GM12878 (cell line): ENCODE data around the gene UBE2E3. TPM values are rescaled to one million over a fixed set of nuclear protein-coding genes. Genes with fewer than 3 reads are reported as not detected.

ENCODE experiments used
- BMI1 ChIP-seq: fragments of 450-650 bp; IDR thresholded peaks from 2 replicates; pipeline ENCODE4 v1.6.1; 2016; ENCODE audit warnings: mild to moderate bottlenecking, moderate library complexity, borderline replicate concordance
- EZH2 ChIP-seq: IDR thresholded peaks from 2 replicates; pipeline ENCODE4 v1.6.1; 2012; ENCODE audit warnings: low read depth, mild to moderate bottlenecking, control low read depth, inconsistent platforms, low read length, borderline replicate concordance; ENCODE audit not compliant: control insufficient read depth
- FOXM1 ChIP-seq: IDR thresholded peaks from 2 replicates; pipeline ENCODE4 v1.6.1; 2012; ENCODE audit warnings: low read depth, mild to moderate bottlenecking, inconsistent platforms, low read length, moderate library complexity
- GATAD2B ChIP-seq: fragments of 450-650 bp; conservative IDR thresholded peaks from 2 replicates; pipeline ENCODE4 v1.6.1; 2017; ENCODE audit warnings: low read depth, mild to moderate bottlenecking, moderate library complexity
- HCFC1 ChIP-seq: fragments of 150-350 bp; IDR thresholded peaks from 2 replicates; pipeline ENCODE4 v1.6.1; 2014; ENCODE audit warnings: low read length
- KDM1A ChIP-seq: fragments of 200-600 bp; sonication (generic); IDR thresholded peaks from 2 replicates; pipeline ENCODE4 v1.6.1; 2016; ENCODE audit warnings: borderline replicate concordance
- MEF2B ChIP-seq: fragments of 450-650 bp; IDR thresholded peaks from 2 replicates; pipeline ENCODE4 v1.6.1; 2018; ENCODE audit warnings: mild to moderate bottlenecking, moderate library complexity; ENCODE audit not compliant: partially characterized antibody, poor library complexity, severe bottlenecking
- MTA3 ChIP-seq: IDR thresholded peaks from 2 replicates; pipeline ENCODE4 v1.6.1; 2012; ENCODE audit warnings: low read length, inconsistent platforms, borderline replicate concordance
- NR2F1 ChIP-seq: fragments of 450-650 bp; conservative IDR thresholded peaks from 2 replicates; pipeline ENCODE4 v1.6.1; 2017; ENCODE audit warnings: mild to moderate bottlenecking
- WRNIP1 ChIP-seq: IDR thresholded peaks from 2 replicates; pipeline ENCODE4 v1.6.1; 2011; ENCODE audit warnings: low read depth, low read length, improper control_type of control experiment, borderline replicate concordance
- YY1 ChIP-seq: IDR thresholded peaks from 2 replicates; pipeline ENCODE4 v1.6.1; 2011; ENCODE audit warnings: low read depth, mild to moderate bottlenecking, low read length
- ZNF384 ChIP-seq: IDR thresholded peaks from 2 replicates; pipeline ENCODE4 v1.6.1; 2012; ENCODE audit warnings: low read depth, mild to moderate bottlenecking, low read length, improper control_type of control experiment, borderline replicate concordance
- ZZZ3 ChIP-seq: IDR thresholded peaks from 2 replicates; pipeline ENCODE4 v1.6.1; 2011; ENCODE audit warnings: low read depth; ENCODE audit not compliant: control insufficient read depth, insufficient read length
- polyA plus RNA-seq, 11 experiments: library from polyadenylated mRNA; depleted of rRNA in 4 of 11; unstranded in 6 of 11; stranded (reverse) in 5 of 11; fragments of >200 nt; fragmentation: Nextera tagmentation in 4 of 11; fragmentation: Illumina TruSeq in 1 of 11; extraction: Ambion mirVana in 4 of 11; extraction: Trizol in 1 of 11; gene quantifications; 1 replicate in 1 of 11; 2 replicates in 10 of 11; pipeline versions ENCODE4 v1.2.1 to v1.2.3, GENCODE V29; 2011 to 2016; ENCODE audit warnings: inconsistent platforms in 2 of 11, missing spikeins in 2 of 11, low read depth in 1 of 11
- total RNA-seq, 4 experiments: library from RNA; depleted of rRNA in 3 of 4; stranded (reverse); fragments of >200 nt in 3 of 4; fragmentation: Illumina TruSeq in 1 of 4; extraction: Trizol in 1 of 4; gene quantifications; 2 replicates each; pipeline versions ENCODE4 v1.2.1 to v1.2.3, GENCODE V29; 2013 to 2021
- TF ChIP-seq, protein P1 (sequence below): fragments of 450-650 bp; IDR thresholded peaks from 2 replicates; pipeline ENCODE4 v1.6.1; 2017; ENCODE audit warnings: low read depth, mild to moderate bottlenecking, moderate library complexity
- TF ChIP-seq, protein P2 (sequence below): fragments of 450-650 bp; IDR thresholded peaks from 2 replicates; pipeline ENCODE4 v1.6.1; 2018; ENCODE audit warnings: borderline replicate concordance, mild to moderate bottlenecking; ENCODE audit not compliant: partially characterized antibody
- TF ChIP-seq, protein P3 (sequence below): IDR thresholded peaks from 2 replicates; pipeline ENCODE4 v1.6.1; 2012; ENCODE audit warnings: low read depth, low read length, improper control_type of control experiment
- TF ChIP-seq, protein P4 (sequence below): IDR thresholded peaks from 2 replicates; pipeline ENCODE4 v1.6.1; 2012; ENCODE audit warnings: mild to moderate bottlenecking, low read depth, low read length
- TF ChIP-seq, protein P5 (sequence below): fragments of 450-650 bp; IDR thresholded peaks from 2 replicates; pipeline ENCODE4 v1.6.1; 2014; ENCODE audit warnings: mild to moderate bottlenecking

UBE2E3 gene
- total and polyA plus RNA-seq, 10 of the 15 experiments (the other 5 are each of a cell fraction or from before 2014, with no cell fraction given), result 14.9 to 50.0 (median 26.2) TPM

DNA sequence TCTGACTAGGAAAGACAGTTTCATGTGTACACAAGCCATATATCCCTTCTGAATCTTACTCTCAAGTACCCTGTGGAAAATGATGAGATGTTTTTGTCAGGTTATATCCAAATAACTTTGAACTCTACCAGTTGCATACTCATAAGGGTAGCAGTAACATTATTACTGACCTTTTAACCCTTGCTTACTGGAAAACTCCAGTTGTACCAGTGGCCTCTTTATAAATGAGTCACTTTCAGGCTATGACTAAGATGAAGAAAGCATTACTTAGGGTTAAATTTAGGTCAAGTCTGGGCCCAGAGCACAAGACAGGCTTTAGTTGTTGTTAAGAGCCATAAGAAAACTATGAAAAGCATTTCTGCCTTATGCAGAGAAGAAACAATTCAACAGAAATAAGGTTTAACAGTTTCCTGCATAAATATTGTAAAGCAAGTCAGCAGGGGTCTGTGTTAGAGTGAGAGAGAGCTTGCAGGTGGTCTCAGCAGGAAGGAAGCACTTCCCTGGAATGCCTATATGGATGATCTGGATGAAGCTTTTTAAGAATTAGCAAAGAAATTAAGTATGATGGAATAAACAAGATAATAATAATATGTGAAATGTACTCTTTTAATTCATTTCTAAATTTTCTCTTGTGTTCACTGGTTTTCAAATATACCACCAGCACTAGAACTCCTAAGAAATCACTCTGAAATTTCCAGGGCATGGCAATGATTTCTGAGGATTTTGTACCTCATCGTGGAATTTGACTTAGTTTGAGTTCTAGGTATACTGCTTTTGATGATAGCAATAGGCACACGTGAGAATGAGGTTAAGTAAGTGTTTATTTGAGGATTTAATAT is 126.6 kb downstream of the UBE2E3 start (continued):
- no peak for TF ChIP-seq KDM1A
- TF ChIP-seq, protein P1, sequence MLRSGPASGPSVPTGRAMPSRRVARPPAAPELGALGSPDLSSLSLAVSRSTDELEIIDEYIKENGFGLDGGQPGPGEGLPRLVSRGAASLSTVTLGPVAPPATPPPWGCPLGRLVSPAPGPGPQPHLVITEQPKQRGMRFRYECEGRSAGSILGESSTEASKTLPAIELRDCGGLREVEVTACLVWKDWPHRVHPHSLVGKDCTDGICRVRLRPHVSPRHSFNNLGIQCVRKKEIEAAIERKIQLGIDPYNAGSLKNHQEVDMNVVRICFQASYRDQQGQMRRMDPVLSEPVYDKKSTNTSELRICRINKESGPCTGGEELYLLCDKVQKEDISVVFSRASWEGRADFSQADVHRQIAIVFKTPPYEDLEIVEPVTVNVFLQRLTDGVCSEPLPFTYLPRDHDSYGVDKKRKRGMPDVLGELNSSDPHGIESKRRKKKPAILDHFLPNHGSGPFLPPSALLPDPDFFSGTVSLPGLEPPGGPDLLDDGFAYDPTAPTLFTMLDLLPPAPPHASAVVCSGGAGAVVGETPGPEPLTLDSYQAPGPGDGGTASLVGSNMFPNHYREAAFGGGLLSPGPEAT, result peak; percentile 87
- no peak for TF ChIP-seq HCFC1
- TF ChIP-seq WRNIP1, result no peak
- peak; percentile 100 for TF ChIP-seq NR2F1
- TF ChIP-seq MEF2B, result peak; percentile 80
- TF ChIP-seq ZZZ3, result no peak
- TF ChIP-seq MTA3, result peak; percentile 100
- TF ChIP-seq, protein P2, sequence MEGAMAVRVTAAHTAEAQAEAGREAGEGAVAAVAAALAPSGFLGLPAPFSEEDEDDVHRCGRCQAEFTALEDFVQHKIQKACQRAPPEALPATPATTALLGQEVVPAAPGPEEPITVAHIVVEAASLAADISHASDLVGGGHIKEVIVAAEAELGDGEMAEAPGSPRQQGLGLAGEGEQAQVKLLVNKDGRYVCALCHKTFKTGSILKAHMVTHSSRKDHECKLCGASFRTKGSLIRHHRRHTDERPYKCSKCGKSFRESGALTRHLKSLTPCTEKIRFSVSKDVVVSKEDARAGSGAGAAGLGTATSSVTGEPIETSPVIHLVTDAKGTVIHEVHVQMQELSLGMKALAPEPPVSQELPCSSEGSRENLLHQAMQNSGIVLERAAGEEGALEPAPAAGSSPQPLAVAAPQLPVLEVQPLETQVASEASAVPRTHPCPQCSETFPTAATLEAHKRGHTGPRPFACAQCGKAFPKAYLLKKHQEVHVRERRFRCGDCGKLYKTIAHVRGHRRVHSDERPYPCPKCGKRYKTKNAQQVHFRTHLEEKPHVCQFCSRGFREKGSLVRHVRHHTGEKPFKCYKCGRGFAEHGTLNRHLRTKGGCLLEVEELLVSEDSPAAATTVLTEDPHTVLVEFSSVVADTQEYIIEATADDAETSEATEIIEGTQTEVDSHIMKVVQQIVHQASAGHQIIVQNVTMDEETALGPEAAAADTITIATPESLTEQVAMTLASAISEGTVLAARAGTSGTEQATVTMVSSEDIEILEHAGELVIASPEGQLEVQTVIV, result no peak
- TF ChIP-seq FOXM1, result peak; percentile 100
- TF ChIP-seq, protein P3, sequence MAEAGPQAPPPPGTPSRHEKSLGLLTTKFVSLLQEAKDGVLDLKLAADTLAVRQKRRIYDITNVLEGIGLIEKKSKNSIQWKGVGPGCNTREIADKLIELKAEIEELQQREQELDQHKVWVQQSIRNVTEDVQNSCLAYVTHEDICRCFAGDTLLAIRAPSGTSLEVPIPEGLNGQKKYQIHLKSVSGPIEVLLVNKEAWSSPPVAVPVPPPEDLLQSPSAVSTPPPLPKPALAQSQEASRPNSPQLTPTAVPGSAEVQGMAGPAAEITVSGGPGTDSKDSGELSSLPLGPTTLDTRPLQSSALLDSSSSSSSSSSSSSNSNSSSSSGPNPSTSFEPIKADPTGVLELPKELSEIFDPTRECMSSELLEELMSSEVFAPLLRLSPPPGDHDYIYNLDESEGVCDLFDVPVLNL, result no peak
- TF ChIP-seq BMI1, result peak; percentile 89
- TF ChIP-seq, protein P4, sequence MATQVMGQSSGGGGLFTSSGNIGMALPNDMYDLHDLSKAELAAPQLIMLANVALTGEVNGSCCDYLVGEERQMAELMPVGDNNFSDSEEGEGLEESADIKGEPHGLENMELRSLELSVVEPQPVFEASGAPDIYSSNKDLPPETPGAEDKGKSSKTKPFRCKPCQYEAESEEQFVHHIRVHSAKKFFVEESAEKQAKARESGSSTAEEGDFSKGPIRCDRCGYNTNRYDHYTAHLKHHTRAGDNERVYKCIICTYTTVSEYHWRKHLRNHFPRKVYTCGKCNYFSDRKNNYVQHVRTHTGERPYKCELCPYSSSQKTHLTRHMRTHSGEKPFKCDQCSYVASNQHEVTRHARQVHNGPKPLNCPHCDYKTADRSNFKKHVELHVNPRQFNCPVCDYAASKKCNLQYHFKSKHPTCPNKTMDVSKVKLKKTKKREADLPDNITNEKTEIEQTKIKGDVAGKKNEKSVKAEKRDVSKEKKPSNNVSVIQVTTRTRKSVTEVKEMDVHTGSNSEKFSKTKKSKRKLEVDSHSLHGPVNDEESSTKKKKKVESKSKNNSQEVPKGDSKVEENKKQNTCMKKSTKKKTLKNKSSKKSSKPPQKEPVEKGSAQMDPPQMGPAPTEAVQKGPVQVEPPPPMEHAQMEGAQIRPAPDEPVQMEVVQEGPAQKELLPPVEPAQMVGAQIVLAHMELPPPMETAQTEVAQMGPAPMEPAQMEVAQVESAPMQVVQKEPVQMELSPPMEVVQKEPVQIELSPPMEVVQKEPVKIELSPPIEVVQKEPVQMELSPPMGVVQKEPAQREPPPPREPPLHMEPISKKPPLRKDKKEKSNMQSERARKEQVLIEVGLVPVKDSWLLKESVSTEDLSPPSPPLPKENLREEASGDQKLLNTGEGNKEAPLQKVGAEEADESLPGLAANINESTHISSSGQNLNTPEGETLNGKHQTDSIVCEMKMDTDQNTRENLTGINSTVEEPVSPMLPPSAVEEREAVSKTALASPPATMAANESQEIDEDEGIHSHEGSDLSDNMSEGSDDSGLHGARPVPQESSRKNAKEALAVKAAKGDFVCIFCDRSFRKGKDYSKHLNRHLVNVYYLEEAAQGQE, result peak; percentile 63; the same call in 1 of the 2 replicates
- no peak for TF ChIP-seq YY1
- TF ChIP-seq ZNF384, result no peak
- TF ChIP-seq, protein P5, sequence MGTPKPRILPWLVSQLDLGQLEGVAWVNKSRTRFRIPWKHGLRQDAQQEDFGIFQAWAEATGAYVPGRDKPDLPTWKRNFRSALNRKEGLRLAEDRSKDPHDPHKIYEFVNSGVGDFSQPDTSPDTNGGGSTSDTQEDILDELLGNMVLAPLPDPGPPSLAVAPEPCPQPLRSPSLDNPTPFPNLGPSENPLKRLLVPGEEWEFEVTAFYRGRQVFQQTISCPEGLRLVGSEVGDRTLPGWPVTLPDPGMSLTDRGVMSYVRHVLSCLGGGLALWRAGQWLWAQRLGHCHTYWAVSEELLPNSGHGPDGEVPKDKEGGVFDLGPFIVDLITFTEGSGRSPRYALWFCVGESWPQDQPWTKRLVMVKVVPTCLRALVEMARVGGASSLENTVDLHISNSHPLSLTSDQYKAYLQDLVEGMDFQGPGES, result no peak
- no peak for TF ChIP-seq EZH2
- TF ChIP-seq GATAD2B, result 0 out of 2 replicates have a peak, but pooled peaks have one; percentile 46
